Vagina (tissue), 2 donors: Measurements from ENCODE around the gene PDE4D. TPM values are rescaled to one million over a fixed set of nuclear protein-coding genes. Genes with fewer than 3 reads are reported as not detected.

Source experiments
- DNase-seq, 2 donors: peaks; one replicate each; pipeline ENCODE4 v3.0.0-alpha.2; 2017; ENCODE audit errors: extremely low spot score in 2 of 2
- H3K27ac ChIP-seq: fragments of 200-600 bp; sonication (generic); one replicate; pipeline ENCODE4 v1.5.1; 2019
- H3K27me3 ChIP-seq: fragments of 200-600 bp; sonication (generic); one replicate; pipeline ENCODE4 v1.5.1; 2019
- H3K36me3 ChIP-seq, 2 donors: fragments of 200-600 bp; sonication (generic); one replicate each; pipeline ENCODE4 v1.5.1; 2017 to 2019
- H3K4me1 ChIP-seq: fragments of 200-600 bp; sonication (generic); one replicate; pipeline ENCODE4 v1.5.1; 2019
- H3K4me3 ChIP-seq, 2 donors: fragments of 200-600 bp; sonication (generic); 1 replicate in 1 of 2; 2 replicates in 1 of 2; pipeline ENCODE4 v1.5.1; 2016 to 2019
- H3K9me3 ChIP-seq: fragments of 200-600 bp; sonication (generic); one replicate; pipeline ENCODE4 v1.5.1; 2019
- POLR2A ChIP-seq, 2 donors: fragments of 450-650 bp; IDR thresholded peaks; one replicate each; pipeline ENCODE4 v1.6.1; 2017; ENCODE audit warnings: antibody characterized with exemption in 2 of 2, mild to moderate bottlenecking in 2 of 2, moderate library complexity in 2 of 2
- POLR2AphosphoS5 ChIP-seq, 2 donors: sonication (generic); formaldehyde crosslinking; IDR thresholded peaks; one replicate each; pipeline ENCODE4 v1.9.0; 2017; ENCODE audit warnings: antibody characterized with exemption in 2 of 2, mild to moderate bottlenecking in 2 of 2, low read depth in 1 of 2; ENCODE audit not compliant: insufficient read depth in 1 of 2
- intact Hi-C: fragments of 100-400 bp; cut with DNase I; formaldehyde crosslinking; loops from one replicate; pipeline ENCODE4 v1.15.1; 2023
- total RNA-seq: library from RNA; depleted of rRNA; stranded (reverse); fragments of >200 nt; gene quantifications from one replicate; pipeline ENCODE4 v1.2.3, GENCODE V29; 2016
- TF ChIP-seq, protein P1 (sequence below), 3 experiments: fragments of 450-650 bp in 2 of 3; fragments of 200-600 bp in 1 of 3; sonication (generic) in 1 of 3; IDR thresholded peaks; one replicate each; pipeline ENCODE4 v1.5.1; 2017 to 2019; ENCODE audit warnings: antibody characterized with exemption in 3 of 3, mild to moderate bottlenecking in 2 of 3, moderate library complexity in 2 of 3

The PDE4D gene
- total RNA-seq, 1 donor from 2014 or later: 86.9 TPM

DNA sequence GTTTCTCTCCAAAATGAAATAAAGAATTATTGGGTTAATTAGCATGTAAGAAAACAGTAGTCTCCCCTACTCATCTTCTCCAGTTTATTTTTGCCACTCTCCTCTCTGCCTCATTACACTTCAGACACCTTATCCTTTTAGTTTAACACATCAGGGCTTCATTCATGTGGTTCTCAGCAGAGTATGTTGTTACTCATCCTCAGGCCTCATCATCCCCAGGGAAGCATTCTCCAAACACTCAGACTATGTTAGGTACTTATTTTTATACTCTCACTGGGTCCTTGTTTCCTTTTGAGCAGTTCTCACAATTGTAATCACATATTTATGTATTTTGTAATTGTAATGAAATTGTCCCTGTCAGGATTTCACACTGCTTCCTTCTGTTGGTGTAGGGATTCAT, 470.5 kb downstream of the PDE4D start:
- Histone ChIP-seq H3K9me3 (no peaks in the 10 kb centered on the region), H3K27me3 (no peaks in the 10 kb centered on the region), H3K4me3 (no peak overlapping the region), H3K27ac (no peak overlapping the region), H3K4me1 (no peaks in the 10 kb centered on the region), H3K36me3 (no peaks in the 10 kb centered on the region)
- intact Hi-C loops: no loop called here
- DNase-seq: no peak
- TF ChIP-seq POLR2AphosphoS5 (IDR thresholded peaks at IDR 0.05; ENCODE audit: insufficient read depth in 1 of 2, low read depth in 1 of 2) (no peak), POLR2A (IDR thresholded peaks at IDR 0.05) (no peak)
- TF ChIP-seq, protein P1, sequence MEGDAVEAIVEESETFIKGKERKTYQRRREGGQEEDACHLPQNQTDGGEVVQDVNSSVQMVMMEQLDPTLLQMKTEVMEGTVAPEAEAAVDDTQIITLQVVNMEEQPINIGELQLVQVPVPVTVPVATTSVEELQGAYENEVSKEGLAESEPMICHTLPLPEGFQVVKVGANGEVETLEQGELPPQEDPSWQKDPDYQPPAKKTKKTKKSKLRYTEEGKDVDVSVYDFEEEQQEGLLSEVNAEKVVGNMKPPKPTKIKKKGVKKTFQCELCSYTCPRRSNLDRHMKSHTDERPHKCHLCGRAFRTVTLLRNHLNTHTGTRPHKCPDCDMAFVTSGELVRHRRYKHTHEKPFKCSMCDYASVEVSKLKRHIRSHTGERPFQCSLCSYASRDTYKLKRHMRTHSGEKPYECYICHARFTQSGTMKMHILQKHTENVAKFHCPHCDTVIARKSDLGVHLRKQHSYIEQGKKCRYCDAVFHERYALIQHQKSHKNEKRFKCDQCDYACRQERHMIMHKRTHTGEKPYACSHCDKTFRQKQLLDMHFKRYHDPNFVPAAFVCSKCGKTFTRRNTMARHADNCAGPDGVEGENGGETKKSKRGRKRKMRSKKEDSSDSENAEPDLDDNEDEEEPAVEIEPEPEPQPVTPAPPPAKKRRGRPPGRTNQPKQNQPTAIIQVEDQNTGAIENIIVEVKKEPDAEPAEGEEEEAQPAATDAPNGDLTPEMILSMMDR (IDR thresholded peaks at IDR 0.05): no peak

DNA sequence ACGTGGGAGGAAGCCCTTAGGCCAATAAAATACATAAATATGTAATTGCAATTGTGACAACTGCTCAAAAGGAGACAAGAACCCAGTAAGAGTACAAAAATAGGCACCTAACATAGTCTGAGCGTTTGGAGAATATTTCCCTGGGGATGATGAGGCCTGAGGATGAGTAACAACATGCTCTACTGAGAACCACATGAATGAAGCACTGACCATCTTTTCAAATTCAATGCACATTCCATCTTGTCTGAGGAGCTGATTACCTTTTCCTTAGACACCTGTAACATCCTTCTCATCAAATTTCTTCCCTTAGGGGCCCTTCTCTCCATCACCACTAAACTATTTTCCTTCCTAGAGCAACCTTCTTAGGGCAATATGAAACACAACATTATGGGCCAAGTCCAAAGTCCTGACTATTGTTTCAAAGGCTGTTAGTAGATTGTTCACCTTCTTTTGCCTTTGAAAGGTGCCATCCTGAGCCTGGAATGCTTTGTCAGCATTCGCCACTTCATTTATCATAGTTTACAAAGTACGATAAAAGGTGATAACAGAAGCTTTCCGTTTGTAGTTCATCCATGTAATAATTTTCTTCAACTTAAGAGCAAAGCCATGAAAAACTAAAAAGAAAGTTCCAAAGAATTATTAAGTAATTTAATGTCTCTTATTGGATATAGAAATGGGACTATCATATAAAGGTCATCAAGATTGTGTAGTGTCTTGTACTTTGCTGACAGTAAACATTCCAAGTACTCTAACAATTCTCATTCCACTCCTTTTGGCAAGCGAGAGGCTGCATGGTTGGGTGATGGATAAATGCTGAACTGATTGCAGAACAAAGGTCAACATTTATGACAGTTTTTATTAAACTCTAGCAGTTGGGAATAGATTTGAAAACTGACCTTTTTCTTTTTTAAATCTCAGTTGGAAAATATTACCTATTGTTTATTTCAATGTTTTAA, 471.3 kb downstream of the PDE4D start:
- no peak for DNase-seq
- no peak overlapping the region for H3K4me3 ChIP-seq
- H3K4me1 ChIP-seq: no peaks in the 10 kb centered on the region
- intact Hi-C loops: no loop called here
- H3K27me3 ChIP-seq: no peaks in the 10 kb centered on the region
- H3K36me3 ChIP-seq: no peaks in the 10 kb centered on the region
- TF ChIP-seq, protein P1 (IDR thresholded peaks at IDR 0.05): no peak
- TF ChIP-seq POLR2AphosphoS5 (IDR thresholded peaks at IDR 0.05; ENCODE audit: insufficient read depth in 1 of 2, low read depth in 1 of 2): no peak
- TF ChIP-seq POLR2A (IDR thresholded peaks at IDR 0.05): no peak
- no peak overlapping the region for H3K27ac ChIP-seq
- H3K9me3 ChIP-seq: no peaks in the 10 kb centered on the region

DNA sequence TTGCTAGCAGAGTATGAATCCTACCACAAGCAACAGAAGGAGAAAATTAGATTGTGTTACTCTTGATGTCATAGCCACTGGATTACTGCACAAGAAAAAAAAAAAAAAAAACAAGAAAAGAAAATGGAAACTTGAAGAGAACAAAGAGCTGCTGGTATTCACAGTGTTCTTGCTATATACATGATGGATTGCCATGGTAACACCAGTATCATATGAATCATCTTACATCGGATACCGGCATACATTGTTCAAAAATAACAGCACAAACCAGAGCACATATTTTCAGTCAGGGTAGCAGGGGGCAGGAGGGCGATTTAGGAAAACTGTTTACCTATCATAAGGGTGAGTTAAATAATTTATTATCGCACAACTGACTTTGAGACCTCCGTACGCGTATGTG, 472.9 kb downstream of the PDE4D start:
- Histone ChIP-seq H3K4me1 (no peaks in the 10 kb centered on the region), H3K4me3 (no peak overlapping the region), H3K9me3 (no peaks in the 10 kb centered on the region), H3K27ac (no peak overlapping the region), H3K36me3 (no peaks in the 10 kb centered on the region), H3K27me3 (no peaks in the 10 kb centered on the region)
- TF ChIP-seq POLR2AphosphoS5 (IDR thresholded peaks at IDR 0.05; ENCODE audit: insufficient read depth in 1 of 2, low read depth in 1 of 2) (no peak), POLR2A (IDR thresholded peaks at IDR 0.05) (no peak)
- TF ChIP-seq, protein P1 (IDR thresholded peaks at IDR 0.05): no peak
- intact Hi-C loops: no loop called here
- DNase-seq: no peak

DNA sequence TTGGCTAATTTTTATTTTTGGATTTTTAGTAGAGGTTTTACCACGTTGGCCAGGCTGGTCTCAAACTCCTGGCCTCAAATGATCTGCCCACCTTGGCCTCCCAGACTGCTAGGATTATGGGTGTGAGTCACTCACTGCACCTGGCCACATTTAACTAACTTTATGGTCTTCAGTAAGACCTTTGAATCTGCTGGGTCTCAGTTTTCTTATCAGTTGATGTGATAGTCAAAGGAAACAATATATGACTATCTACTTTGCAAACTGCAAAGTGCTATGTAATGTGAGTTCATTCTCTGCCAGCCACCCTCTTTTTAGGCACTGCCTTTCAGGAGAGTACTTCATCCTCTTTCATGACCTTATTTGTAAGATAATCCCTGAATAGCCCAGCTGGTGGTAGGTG, 474.7 kb downstream of the PDE4D start:
- Histone ChIP-seq H3K27me3 (no peaks in the 10 kb centered on the region), H3K4me3 (no peak overlapping the region), H3K27ac (no peak overlapping the region), H3K4me1 (no peaks in the 10 kb centered on the region), H3K36me3 (no peaks in the 10 kb centered on the region), H3K9me3 (no peaks in the 10 kb centered on the region)
- no peak for DNase-seq
- intact Hi-C loops: no loop called here
- TF ChIP-seq POLR2AphosphoS5 (IDR thresholded peaks at IDR 0.05; ENCODE audit: insufficient read depth in 1 of 2, low read depth in 1 of 2): no peak
- TF ChIP-seq, protein P1 (IDR thresholded peaks at IDR 0.05): no peak
- TF ChIP-seq POLR2A (IDR thresholded peaks at IDR 0.05): no peak

DNA sequence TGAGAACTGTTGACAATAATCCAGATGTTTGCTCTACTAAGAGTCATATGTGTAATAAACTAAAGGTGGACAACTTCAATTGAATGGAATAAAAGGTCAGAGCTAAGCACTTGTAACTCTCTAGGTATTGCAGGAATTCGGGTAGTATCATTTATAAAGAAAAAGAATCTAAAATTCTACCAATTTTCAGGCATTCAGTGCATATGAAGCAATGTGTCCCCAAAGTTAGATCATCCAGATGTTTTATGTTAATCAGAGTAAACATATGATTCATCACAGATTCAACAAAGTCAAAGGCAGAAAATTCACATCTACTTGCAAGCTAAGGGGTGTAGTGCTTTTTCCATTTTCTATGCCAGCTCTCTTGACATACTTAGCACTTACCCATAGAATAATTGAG, 477.1 kb downstream of the PDE4D start:
- intact Hi-C loops: no loop called here
- H3K27ac ChIP-seq: no peak overlapping the region

More for the DNA sequence above, 477.1 kb downstream of the PDE4D start:
- DNase-seq: no peak
- Histone ChIP-seq H3K4me3 (no peak overlapping the region), H3K36me3 (no peaks in the 10 kb centered on the region), H3K4me1 (no peaks in the 10 kb centered on the region), H3K27me3 (no peaks in the 10 kb centered on the region), H3K9me3 (no peaks in the 10 kb centered on the region)
- TF ChIP-seq POLR2A (IDR thresholded peaks at IDR 0.05) (no peak), POLR2AphosphoS5 (IDR thresholded peaks at IDR 0.05; ENCODE audit: insufficient read depth in 1 of 2, low read depth in 1 of 2) (no peak)
- TF ChIP-seq, protein P1 (IDR thresholded peaks at IDR 0.05): no peak
